Activated gamma-delta T cell treated with anti-CD3 and anti-CD28 coated beads, Interleukin-2, amount 50 U/mL, for 16 hours (primary cell): ENCODE measurements around the gene LCOR.
"Not testable (repeated sequence)": the region's sequence is repeated elsewhere in the genome, so short reads cannot be mapped to it uniquely, and the experiment has no call there.

Experiments
- DNase-seq: peaks from one replicate; pipeline ENCODE4 v3.0.0-alpha.2; 2020; ENCODE audit warnings: low read depth

LCOR gene

GRCh38 chr10:96831867-96832720 is at the start of gene LCOR:
Gene LCOR, plus strand, starts transcription at chr10:96832298. Its CDS starts 116,760 bp downstream, at chr10:96949058.
- peak; percentile 77 for DNase-seq

DNA sequence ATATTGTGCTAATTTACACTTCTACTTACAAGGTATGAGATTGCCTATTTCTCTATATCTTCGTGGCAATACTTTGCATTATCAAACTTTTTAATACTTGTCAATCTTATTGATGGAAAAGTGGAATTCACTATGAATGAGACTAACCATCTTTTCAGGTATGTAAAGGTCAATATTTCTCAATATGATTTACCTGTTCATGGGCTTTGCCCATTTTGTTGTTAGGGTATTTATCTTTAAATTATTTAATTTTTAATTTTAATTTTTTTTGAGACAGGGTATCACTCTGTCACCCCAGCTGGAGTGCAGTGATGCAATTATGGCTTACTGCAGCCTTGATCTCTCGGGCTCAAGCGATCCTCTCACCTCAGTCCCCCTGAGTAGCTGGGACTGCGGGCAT is 47.8 kb upstream of the LCOR start:
- DNase-seq = no peak

- no peak for DNase-seq
These were observed 42.5 kb upstream of the LCOR start for GRCh38 chr10:96789571-96790108.

GRCh38 chr10:96791902-96792301 is 40.2 kb upstream of the LCOR start:
- no peak for DNase-seq

DNA sequence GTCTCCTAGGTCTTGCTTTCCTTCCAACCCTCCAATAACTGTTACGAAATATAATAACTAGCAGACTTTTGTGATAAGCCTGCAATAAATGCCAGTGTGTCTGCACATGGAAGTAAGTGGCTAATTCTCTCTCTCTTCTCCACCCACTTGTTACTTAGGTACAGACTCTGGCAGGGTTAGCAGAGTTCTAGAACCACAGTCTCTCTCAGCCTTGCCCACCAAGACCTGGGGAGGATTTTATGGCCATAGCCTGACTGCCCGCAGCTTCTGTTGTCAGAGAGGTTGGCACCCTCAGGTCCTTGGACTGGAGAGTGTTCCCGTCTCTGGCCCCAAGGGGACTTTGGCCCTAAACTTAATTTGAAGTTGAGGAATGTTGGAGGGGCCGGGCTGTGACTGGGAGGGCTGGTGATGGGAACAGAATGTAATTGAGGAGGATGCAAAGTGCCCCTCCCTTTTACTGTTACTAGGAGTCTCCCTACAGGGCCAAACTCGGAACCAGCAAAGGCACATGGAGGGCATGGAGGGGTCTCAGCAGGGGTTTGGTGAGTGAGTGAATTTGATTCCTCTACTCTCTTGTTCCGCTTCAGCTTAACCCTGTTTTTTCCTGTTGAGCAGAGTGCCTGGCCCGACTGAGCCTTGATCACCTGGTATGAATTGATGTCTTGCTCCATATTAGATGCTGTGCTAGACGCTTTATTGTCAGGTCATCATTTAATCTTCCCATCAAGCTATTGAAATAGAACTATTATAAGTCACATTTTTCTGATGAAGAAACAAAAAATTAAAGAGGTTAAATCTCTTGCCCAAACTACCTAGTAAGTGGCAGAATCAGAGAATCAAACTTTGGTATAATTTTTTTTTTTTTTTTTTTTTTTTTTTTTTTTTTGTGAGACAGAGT is 37.0 kb upstream of the LCOR start:
- no peak for DNase-seq

DNA sequence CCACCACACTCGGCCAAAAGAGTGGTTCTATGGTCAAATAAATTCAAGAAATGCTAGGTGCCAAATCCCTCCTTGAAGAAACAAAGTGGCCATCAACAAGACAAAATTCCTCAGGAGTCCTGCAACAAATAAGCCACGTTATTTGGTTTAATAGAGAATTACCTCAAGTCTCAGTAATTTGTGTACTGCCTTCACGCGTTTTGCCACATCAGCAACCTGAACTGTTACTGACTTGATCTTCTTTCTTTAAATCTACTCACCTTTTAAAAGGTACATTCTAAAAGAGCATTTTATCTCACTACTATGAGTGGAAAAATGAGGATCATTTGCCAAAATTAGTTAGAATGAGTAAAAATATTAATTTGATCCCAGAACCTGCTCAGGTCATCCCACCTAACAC is 34.6 kb upstream of the LCOR start:
- DNase-seq = no peak

GRCh38 chr10:96803288-96803664 is 28.8 kb upstream of the LCOR start:
- DNase-seq = no peak

GRCh38 chr10:96814264-96814663 is 17.8 kb upstream of the LCOR start:
- DNase-seq = no peak

DNA sequence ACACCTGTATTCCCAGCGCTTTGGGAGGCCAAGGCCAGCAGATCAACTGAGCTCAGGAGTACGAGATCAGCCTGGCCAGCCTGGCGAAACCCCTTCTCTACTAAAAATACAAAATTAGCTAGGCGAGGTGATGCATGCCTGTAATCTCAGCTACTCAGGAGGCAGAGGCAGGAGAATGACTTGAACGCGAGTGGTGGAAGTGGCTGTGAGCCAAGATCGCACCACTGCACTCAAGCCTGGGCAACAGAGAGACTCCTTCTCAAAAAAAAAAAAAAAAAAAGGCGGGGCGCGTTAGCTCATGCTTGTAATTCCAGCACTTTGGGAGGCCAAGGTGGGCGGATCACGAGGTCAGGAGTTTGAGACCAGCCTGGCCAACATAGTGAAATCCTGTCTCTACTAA is 13.1 kb upstream of the LCOR start:
- not testable (repeated sequence) for DNase-seq

DNA sequence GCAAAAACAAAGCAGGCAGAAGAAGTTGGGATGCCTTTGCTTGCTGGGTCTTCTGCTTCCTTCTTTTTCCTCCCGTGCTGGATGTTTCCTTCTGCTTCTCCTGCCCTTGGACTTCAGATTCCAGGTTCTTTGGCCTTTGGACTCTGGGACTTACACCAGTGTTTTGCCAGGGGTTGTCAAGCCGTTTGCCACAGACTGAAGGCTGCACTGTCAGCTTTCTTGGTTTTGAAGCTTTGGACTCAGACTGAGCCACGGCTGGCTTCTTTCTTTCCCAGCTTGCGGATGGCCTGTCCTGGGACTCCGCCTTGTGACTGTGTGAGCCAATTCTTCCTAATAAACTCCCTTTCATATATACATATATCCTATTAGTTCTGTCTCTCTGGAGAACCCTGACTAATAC is 11.3 kb upstream of the LCOR start:
- DNase-seq = no peak

- no peak for DNase-seq
These were observed 5.7 kb upstream of the LCOR start for GRCh38 chr10:96826438-96826837.

GRCh38 chr10:96828609-96829008 is 3.5 kb upstream of the LCOR start:
- DNase-seq = no peak

GRCh38 chr10:96829029-96829773 is 2.9 kb upstream of the LCOR start:
- no peak for DNase-seq

DNA sequence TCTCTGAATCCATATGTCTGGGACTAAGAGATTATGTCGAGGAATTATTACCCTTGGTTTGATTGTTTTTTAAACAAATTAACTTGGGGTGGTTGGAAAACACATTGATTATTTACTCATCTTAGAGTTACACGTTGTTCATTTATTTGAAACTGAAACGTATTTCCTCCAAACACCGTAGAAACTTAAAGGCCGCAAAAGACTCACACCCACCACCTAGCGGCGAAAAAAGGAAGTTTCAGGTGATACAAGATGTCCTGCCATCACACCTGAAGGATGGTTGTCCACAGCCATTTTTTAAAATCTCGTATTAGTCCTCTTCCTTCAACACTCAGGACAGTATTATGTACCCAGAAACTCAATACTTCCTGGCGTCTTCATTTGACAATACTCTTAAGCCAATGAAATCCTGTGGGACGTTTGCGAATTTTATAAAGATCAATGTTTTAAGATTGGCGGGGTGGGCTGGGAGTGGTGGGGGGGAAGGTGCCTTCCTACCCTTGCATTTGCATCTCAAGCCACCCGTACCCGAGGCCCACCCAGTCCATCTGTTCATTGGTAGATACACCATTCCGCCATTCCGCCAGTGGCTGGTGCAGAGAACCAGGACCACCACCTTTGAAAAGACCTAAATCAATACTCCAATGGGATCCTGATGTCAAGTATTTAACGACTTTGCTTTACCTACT is 1.4 kb upstream of the LCOR start:
- DNase-seq = peak; percentile 78

DNA sequence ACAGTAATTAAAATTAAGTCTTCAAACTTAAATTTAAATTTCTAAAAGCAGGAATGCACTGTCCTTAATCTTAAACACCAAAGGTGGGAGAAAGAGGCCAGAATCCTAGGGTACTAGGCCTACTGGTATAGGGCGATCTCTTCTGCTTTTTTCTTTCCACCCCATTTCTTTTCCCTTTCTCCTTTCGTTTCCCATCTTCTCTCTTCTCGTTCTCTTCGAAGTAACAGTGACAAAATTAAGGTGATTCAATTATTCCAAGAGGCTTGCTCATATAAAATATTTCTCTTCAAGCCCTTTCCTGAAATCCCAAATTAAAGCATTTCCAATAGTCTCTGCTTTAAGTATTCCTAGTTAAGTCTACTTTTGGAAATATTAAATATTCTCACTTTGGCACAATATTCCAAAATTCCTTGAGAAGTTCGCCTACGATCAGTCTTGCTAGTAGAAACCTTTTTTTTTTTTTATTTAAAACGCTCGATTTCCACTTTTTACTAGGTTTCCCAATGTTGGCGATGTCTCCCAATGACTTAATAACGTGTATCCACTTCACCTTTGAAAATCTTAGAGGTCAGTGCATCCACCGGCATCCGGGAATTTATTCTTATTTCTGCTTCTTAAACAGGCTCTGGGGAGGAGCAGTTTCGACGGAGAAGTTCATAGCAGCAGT is 765 bp upstream of the LCOR start:
- DNase-seq = no peak

DNA sequence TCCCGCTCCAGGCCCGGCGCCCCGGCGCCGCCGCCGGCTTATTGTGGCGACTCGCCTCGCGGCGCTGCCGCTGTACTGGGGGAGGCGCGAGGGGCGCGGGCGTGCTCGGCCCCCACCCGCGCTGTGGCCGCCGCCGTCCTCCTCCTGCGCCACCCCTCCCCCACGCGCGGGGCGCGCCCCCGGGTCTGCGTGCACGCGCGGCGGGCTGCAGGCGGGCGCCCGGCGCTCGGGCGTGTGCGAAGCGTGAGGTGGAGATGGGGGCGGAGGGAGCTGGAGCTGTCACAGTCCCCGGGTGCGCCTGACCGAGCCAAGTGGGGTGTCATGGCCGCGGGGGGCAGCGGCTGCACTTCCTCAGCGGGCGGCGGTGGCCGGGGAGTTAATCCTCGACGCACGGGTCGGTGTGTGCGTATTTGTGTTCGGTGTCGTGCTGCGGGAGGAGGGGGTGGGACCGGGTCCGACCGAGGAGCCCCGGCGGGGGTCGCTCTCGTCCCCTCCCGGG is 672 bp downstream of the LCOR start:
- DNase-seq = peak; percentile 78

- no peak for DNase-seq
These were observed 1.3 kb downstream of the LCOR start for GRCh38 chr10:96833220-96834001.

GRCh38 chr10:96834120-96834519 is 2.0 kb downstream of the LCOR start:
- no peak for DNase-seq

- no peak for DNase-seq
These were observed 3.8 kb downstream of the LCOR start for GRCh38 chr10:96835899-96836298.

DNA sequence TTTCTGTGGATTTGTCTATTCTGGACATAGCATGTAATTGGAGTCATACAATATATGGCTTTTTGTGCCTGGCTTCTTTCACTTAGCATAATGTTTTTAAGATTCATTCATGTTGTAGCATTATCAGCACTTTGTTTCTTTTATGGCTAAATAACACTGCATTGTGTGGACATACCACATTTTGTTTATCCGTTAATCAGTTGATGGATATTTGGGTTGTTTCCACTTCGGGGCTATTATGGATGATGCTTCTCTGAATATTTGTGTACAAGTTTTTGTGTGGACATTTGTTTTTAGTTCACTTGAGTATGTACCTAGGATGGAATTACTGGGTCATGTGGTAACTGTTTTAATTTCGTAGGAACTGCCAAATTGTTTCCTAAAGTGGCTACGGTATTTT is 6.4 kb downstream of the LCOR start:
- no peak for DNase-seq
